Inferior parietal cortex (tissue), 1 donor: ENCODE results near the gene RNF121.
"Not testable (repeated sequence)": the region's sequence is repeated elsewhere in the genome, so short reads cannot be mapped to it uniquely, and the experiment has no call there.

Experiments used
- DNase-seq: peaks from one replicate; pipeline ENCODE4 v3.0.0-alpha.2; 2016; ENCODE audit errors: extremely low spot score

RNF121 gene

GRCh38 chr11:71928737-71929443, at the start of gene RNF121:
Gene RNF121 (plus strand): TSS chr11:71929046. CDS start chr11:71929062, 16 bp downstream.
- peak; percentile 96 for DNase-seq

- DNase-seq = not testable (repeated sequence)
These were observed 43.0 kb upstream of the RNF121 start for GRCh38 chr11:71885806-71886205.

- DNase-seq = not testable (repeated sequence)
These were observed 40.4 kb upstream of the RNF121 start for GRCh38 chr11:71888335-71889010.

- DNase-seq = not testable (repeated sequence)
These were observed 39.5 kb upstream of the RNF121 start for GRCh38 chr11:71889181-71889872.

- no peak for DNase-seq
These were observed 32.9 kb upstream of the RNF121 start for GRCh38 chr11:71895961-71896360.

GRCh38 chr11:71901137-71901536, 27.7 kb upstream of the RNF121 start:
- DNase-seq = not testable (repeated sequence)

GRCh38 chr11:71908218-71908617, 20.6 kb upstream of the RNF121 start:
- no peak for DNase-seq

- not testable (repeated sequence) for DNase-seq
These were observed 18.1 kb upstream of the RNF121 start for GRCh38 chr11:71910775-71911174.

- DNase-seq = not testable (repeated sequence)
These were observed 17.4 kb upstream of the RNF121 start for GRCh38 chr11:71911321-71911985.

GRCh38 chr11:71911986-71912340, 16.9 kb upstream of the RNF121 start:
- DNase-seq = not testable (repeated sequence)

- DNase-seq = no peak
These were observed 14.9 kb upstream of the RNF121 start for GRCh38 chr11:71913756-71914526.

- no peak for DNase-seq
These were observed 14.1 kb upstream of the RNF121 start for GRCh38 chr11:71914617-71915189.

- DNase-seq = no peak
These were observed 11.2 kb upstream of the RNF121 start for GRCh38 chr11:71917646-71918140.

GRCh38 chr11:71927820-71928736, 768 bp upstream of the RNF121 start, which contains the start of gene XNDC1N:
Gene XNDC1N (minus strand): TSS chr11:71928594. CDS start chr11:71923353, 5,241 bp downstream.
- DNase-seq = no peak

GRCh38 chr11:71929491-71929890, 645 bp downstream of the RNF121 start:
- DNase-seq = no peak

- no peak for DNase-seq
These were observed 1.9 kb downstream of the RNF121 start for GRCh38 chr11:71930556-71931244.

- no peak for DNase-seq
These were observed 2.4 kb downstream of the RNF121 start for GRCh38 chr11:71931245-71931602.

GRCh38 chr11:71933141-71933933, 4.5 kb downstream of the RNF121 start:
- no peak for DNase-seq
